COLO829 (cell line): ENCODE results near the gene SNHG17.
"Not testable (repeated sequence)": the region's sequence is repeated elsewhere in the genome, so short reads cannot be mapped to it uniquely, and the experiment has no call there.

Source experiments
- DNase-seq: peaks from one replicate; pipeline ENCODE4 v3.0.0; 2012; ENCODE audit warnings: low spot score

Gene SNHG17

DNA sequence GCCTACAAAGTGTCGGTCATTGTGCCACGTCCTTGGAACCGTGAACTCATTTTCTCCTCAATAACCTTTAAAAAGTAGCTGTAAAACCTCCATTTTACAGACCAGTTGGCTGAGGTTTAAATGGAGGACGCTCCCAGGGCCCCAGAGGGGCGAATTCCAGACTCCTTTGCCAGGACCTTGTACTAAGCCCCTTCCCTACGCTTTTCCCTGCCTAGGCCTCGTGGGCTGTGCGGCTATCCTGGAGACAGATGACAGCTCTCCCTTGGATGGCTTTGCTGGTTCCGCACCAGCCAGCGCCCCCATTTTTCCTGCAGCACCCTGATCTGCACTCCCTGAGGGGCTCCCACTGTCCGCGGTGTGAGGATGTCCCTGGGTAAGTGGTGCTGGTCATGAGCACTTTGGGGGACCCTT lies 12.1 kb upstream of the SNHG17 start:
- DNase-seq = no peak

DNA sequence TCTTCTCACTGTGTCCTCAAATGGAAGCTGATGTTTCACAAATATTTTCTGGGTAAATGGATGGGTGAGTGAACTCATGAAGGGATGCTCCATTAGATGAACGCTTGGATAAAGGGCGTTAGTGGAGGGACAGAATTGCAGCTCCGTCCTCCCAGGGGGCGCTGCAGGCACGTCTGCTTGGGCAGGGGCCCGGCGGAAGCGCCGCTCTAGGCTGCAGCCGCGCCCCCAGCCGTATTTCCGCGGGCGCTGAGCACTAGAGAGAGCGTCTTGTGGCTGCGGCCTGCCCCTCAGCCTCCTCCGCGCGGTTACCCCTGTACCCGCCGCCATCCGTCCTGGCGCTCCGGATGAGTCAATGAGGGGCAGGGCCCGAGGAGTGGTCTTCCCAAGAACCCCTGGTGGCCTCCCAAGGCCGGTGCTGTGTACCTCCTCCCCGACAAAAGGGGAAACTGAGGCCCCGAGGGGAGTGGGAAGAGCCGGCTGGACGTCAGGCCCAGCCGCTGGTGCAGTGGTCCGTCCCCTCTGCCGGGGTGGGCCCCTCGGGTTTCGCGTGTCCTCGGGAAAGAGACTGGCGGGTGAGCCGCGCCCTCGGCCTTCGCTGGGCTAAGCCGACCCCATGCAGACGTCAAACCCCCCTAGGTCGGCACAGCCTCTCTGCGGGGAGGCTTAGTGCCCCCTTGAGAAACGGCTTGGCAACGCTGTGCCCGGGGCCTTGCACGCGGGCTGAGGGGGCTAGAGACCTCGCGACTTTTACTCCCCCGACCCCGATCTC lies 11.5 kb upstream of the SNHG17 start:
- peak; percentile 84 for DNase-seq

DNA sequence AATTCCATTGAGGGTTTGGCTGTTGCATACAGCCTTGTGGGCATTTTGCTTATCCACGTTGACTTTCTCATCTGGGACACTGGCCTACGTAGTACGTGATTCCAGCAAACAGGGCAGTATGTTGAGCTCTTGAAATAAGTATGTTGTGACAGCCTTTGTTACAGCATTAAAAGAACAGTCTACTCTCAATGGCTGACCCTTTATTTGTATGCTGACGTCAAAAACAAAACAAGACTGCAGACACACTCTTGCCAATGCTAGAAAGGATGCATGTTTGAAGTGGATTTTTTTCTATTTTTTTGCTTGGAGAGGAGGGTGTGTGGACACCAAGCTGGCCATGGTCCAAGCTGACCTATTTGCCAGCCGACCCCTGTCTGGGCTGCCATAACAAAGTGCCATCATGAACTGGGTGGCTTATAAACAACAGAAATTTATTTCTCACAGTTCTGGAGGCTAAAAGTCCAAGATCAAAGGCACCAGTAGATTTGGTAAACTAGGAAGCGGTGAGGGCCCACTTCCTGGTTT lies 10.8 kb upstream of the SNHG17 start:
- no peak for DNase-seq

DNA sequence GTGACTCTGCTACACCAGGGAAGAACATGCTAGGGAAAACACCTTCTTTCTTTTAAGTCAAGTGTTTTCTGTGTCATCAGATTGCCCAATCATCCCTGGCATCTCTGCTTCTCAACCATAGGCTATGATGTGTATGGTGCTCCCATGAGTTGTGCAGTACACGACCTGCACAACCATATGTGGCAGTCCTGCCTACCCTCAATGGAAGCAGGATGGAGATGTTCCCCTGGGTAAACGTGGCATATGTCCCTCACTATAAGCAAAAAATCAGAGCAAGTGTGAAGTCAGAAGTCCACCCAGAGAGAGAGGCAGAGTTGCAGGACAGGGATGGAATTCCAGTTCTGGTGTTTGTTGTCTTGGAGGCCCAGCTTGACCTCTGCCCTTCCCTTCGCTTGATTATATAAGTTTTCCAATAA lies 10.3 kb upstream of the SNHG17 start:
- DNase-seq = no peak

DNA sequence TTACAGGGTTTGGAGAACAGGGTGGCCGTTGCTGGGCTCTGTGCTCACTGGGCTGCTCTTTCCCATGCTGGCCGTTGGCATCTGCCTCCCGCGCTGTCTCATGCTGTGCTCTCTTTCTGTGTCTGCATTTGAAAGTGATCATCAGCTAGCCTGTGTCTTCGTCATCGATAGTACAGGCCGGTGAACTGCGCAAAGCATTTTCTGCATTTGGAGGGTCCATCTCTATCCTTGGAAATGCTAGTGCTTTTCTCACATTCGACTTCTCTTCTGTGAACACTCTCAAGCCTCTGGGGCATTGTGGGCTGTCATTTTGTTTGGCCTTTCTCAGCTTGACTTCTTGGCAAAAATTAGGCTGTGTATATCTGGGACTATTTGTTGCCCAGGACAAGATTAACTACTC lies 6.8 kb upstream of the SNHG17 start:
- DNase-seq = no peak

DNA sequence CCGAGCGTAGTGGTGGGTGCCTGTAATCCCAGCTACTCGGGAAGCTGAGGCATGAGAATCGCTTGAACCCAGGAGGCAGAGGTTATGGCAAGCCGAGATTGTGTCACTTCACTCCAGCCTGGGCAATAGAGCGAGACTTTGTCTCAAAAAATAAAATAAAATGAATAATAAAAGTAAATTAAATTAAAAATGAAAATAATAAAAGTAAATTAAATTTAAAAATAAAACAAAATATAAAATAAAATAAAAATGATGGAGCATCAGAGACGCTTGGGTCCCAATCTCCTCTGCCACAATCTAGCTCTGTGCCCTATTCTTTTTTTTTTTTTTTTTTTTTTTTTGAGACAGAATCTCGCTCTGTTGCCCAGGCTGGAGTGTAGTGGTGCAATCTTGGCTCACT lies 6.0 kb upstream of the SNHG17 start:
- not testable (repeated sequence) for DNase-seq

DNA sequence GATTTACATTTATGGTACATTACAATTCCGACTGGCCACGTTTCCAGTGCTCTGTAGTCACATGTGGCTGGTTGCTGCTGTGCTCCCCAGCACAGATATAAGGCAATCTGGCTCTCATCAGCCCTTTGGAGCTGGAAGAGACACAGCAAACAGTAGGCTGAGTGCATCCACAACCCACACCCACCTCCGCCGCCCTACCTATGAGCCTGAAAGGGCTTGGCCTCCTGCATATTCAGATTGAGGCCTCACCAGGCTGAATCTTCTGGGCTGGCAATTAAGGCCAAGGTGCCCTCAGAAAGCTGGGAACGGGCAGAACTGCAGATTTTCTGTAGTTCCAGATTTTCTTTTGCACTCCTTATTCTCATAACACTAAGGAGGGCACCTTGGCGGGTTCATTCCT lies 2.7 kb upstream of the SNHG17 start:
- DNase-seq = no peak

DNA sequence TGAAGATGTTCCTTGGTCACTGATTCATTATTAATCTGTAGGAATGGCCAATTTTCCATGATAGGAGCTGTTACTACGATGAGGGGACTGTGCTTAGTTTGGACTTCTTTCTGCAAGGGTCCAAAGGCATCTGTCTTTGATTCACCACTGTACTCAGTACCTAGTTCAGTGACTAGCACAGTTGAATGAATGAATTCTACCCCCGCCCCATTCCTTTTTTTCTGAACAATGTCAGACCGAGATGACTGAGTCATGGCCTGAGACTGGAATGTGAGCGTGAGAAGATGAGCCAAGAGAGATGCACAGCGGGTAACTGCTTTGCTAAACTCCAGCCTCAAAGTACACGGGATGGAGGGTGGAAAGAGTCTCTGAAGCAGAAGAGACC lies 419 bp upstream of the SNHG17 start:
- no peak for DNase-seq

DNA sequence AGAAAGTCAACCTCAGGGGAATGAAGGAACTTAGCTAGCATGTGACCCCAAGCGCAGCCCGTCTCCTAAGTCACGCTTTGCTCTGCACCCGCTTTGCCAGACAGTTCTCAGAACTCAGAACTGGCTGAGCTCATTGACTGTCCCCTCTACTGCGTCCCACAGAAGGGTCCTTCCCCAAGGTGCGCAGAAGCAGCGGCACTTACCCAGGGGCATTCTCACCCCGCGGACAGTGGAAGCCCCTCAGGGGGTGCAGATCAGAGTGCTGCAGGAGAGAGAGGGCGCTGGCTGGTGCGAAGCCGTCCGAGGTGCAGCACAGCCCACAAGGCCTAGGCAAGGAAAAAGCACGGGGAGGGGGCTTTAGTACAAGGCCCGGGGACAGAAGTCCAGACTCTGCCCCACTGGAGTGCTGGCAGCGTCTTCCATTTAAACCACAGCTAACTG lies 807 bp downstream of the SNHG17 start:
- DNase-seq = no peak

DNA sequence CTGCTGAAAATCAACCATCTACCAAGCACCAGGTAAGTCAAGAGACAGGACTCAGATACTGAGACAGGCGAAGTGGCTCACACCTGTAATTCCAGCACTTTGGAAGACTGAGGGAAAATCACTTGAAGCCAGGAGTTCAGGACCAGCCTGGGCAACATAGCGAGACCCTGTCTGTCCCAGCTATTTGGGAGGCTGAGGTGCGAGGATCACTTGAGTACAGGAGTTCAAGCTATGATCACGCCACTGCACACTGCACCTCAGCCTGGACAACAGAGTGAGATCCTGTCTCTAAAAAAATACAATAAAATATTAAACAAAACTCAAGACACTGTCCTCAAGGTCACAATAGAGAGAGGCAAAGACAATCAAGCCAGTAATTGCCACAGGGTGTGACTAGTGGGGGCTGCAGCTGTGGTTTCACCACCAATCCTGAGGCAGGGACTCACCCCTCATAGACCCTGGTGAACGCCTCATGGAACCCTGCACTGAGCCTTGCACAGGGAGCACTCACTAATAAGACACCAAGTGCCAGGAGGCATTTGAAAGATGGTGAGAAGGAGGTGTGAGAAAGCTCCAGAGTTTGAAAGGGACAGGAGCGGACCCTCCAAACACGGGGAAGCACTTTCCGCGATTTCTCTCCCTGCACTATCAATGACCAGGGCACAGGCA lies 1.7 kb downstream of the SNHG17 start:
- no peak for DNase-seq

DNA sequence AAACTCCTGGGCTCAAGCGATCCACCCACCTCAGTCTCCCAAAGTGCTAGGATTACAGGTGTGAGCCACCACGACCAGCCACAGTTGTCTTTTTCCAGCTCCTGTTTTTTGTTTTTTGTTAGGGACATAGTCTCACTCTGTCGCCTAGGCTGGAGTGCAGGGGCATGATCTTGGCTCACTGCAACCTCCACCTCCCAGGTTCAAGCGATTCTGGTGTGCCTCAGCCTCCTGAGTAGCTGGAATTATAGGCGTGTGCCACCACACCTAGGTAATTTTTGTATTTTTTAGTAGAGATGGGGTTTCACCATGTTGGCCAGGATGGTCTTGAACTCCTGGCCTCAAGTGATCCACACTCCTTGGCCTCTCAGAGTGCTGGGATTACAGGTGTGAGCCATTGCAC lies 2.3 kb downstream of the SNHG17 start:
- DNase-seq = not testable (repeated sequence)

DNA sequence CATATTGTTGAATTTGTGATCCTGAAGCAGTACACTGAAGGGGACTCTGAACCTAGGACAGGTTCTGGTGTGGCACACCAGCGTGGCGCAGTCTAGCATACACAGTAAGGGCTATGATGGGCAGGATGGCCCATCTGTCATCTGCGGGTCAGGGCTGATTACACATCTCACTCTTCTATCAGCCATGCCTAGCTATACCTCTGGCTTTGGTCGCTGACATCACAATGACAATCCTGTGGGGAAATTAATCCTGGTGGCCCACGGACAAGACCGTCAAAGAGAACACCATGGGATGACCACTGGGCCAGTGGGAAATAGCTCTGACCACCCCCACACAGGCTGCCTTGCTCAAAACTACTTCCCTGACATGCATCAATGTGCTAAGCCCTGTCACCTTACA lies 2.8 kb downstream of the SNHG17 start:
- no peak for DNase-seq

DNA sequence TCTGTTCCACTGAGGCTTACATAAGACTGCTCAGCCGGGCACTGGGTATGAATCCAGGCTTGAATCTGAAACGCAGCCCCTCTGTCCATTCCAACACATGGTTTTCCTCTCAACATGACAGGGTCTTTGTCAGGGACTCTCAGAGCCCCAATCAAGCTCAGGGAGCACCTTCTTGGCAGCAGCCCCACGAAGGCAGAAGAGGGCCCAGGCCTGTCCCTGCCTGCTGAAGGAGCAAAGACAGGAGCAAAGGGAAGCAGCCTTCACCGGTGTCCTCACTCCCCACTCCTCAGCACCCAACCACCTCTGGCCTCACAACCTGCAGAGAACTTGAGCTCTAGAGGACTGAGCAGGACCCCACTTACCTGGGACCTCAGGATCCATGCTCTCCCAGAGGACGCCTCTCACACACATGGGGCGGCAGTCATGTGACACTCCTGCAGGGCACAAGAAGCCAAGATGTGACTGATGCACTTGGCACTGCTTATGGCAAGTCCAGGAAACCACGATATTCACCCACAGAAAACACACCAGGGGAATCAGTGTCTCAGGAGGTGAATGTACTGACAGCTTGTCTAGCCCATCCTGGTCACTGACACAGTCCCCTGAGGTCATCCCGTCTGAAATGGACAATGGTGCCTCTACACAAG lies 4.3 kb downstream of the SNHG17 start:
- DNase-seq = no peak

DNA sequence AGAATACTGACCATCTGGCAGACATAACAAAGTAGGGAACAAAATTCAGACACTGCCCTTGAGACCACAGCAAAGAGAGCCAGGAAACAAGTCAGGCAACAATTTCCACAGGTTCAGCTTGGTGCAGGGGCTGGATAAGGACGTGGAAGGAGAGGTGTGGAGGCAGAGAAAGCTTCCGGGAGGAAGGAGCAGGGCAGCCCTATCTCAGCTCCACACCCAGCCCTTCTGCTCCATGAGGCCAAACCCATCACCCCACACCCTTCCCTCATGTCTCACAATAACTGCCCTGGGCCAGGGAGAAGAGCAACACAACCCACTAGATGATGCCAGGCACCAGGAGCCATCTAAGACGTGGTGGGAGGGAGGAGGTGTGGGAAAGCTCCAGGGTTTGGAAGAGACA lies 5.8 kb downstream of the SNHG17 start:
- DNase-seq = no peak

DNA sequence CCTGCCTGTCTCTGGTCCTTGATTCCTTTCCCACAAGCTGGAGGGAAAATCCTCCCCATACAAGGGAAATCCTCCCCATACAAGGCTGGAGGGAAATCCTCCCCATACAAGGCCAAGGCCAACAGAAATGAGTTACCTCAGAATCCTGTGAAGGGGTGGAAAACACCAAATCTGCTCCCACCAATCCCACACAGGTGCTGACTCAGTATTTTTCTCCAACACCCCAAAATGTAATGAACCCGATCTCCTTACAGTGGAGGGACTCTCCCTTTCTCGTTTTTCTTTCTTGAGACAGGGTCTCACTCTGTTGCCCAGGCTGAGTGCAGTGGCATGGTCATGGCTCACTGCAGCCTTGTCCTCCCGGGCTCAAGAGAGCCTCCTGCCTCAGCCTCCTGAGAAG lies 6.3 kb downstream of the SNHG17 start:
- DNase-seq = no peak

DNA sequence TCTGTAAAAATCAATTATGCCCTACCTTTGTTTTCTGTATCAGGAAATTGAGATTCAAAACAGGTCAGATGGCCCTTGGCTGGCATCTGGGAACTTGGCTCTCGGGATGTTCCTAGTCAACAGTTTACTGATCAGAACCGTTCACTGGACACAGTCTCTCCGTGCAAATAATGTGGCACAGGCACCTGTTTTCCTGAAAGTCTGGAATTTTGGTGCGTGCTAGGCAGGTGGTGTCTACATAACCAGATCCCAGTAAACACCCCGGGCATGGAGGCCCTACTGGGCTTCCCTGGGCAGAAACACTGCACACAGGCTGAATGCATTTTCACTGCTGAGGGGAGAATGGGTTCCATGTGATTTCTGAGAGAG lies 7.5 kb downstream of the SNHG17 start:
- no peak for DNase-seq

DNA sequence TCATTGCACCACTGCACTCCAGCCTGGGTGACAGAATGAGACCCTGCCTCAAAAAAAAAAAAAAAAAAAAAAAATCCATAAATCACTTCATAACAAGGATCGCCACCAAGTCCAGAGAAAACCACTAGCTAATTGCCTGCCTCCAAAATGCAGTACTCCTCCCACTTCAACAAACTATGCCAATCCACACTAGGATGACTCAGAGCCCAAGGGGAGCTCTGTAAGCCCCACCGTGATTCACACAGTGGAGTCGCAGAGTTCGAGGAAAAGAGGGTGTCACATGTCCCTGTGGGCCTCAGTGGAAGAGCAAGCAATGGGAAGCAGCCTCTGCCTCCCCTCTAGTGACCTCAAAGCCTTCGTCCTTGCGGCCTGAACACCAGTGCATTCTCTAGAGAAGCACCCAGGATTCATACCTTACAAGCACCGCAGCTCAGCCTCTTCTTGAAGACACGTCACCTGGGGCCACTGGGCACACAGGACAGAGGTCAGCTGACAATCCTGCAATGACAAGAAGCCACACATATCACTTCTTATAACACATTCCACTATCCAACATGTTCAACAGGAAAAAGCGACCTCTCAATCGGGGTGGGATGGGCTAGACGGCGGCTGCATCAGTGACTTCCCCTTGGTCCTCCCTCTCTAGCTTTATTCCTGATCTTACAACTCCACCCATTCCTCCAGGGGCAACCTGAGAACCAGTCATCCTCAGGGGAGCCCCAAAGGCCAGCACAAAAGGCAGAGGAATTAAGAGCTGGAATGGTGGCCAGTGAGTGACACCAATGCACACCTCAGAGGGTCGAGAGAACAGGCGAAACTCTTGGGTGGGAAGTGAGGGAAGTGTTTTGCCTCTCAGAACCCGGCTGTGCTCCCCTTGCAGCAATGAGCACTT lies 8.9 kb downstream of the SNHG17 start:
- DNase-seq = peak; percentile 94

DNA sequence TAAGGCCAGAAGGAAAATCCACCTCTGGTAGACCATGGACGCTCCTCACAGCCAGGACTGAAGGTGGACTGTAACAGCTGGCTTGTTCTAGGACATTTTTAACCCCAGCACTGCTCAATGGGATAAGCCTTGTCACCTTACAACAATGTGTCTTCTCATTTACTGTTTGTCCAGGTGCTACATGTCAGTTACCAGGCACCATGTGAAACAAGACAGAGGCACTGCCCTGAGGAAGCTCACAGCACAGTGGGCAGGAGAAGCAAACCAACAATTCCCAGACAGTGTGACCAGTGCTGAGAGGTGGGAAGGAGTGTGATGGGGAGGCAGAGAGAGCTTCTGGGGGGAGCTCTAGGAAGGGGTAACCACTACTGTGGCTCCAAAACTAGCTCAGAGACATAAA lies 10.7 kb downstream of the SNHG17 start:
- DNase-seq = no peak

DNA sequence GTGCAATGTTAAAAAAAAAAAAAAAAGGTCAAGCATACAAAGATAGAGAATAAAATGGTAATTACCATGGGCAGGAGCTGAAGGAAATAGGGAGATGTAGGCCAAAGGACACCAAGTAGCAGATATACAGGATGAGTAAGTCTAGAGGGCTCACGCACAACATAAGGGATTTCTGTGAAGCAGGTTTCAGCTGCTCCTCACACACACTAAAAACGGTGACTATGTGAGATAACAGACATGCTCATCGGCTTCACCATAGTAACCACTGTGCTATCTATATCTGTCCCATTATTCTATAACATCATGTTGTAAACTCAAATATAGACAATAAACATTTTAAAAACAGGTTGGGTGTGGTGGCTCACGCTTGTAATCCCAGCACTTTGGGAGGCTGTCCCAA lies 11.6 kb downstream of the SNHG17 start:
- no peak for DNase-seq

DNA sequence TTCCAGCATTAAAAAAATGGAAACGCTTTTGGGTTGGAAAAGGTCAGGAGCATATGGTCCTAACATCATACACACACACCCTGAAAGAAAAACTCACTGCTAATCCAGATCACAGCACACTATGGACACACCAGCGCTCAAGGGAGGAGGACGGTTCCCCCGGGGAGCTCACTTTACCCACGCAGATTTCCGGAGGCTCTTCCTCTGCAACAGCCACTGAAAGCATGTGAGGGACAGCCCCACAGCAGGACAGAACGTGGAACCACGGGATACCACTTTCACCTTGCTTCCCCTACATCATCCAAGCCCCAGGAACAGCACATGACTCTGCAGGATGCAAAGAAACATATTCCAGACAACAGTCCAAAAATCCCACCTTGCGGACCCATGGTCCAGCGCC lies 13.2 kb downstream of the SNHG17 start:
- DNase-seq = no peak

DNA sequence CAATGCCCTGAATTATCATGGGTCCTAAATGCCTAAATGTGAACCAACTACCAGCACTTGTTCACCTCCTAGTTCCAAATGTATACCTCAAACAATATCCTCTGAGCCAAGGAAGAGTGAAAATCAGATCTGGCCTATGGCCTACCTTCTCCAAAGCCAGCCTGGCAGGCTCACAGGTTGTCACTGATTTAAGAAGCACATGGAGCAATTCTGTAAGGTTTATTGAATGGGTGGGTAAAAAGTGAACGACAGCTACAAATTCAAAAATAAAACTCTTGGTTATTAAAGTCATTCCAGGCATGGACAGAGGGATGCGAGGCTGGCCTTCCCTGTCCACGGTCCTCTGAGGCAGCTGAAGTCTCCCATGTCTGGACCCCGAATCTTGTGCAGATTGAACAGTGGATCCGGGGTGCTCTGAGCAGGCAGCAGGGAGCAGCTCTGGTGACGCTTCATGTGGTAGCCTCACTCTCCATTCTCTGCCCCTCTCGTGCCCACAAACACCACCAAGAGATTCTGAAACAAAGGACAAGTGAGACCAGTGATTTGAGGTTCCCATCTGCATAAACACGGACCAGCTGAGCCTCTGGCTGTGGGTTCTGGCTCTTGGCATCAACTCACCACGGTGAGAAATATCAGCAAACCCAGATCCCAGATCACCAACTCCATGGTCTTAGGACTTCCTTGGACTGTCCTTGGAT lies 14.6 kb downstream of the SNHG17 start:
- DNase-seq = no peak
